Hematopoietic multipotent progenitor cell treated with erythropoietin and hydrocortisone succinate and interleukin-3 and kit ligand, for 15 days (in vitro differentiated cells): ENCODE data around the gene ITPR3.
"Not testable (repeated sequence)": the region's sequence is repeated elsewhere in the genome, so short reads cannot be mapped to it uniquely, and the experiment has no call there.

Experiments used
- DNase-seq: peaks from one replicate; pipeline ENCODE4 v3.0.0-alpha.2; 2015; ENCODE audit warnings: low spot score

Gene ITPR3

GRCh38 chr6:33591424-33592032 is 29.6 kb upstream of the ITPR3 start:
- DNase-seq = no peak

- DNase-seq = no peak
Observed at GRCh38 chr6:33592280-33592594, 28.9 kb upstream of the ITPR3 start.

GRCh38 chr6:33592595-33593413 is 28.3 kb upstream of the ITPR3 start:
- no peak for DNase-seq

- no peak for DNase-seq
Observed at GRCh38 chr6:33593414-33593727, 27.8 kb upstream of the ITPR3 start.

GRCh38 chr6:33595001-33595846 is 25.9 kb upstream of the ITPR3 start:
- no peak for DNase-seq

GRCh38 chr6:33596894-33597293 is 24.2 kb upstream of the ITPR3 start:
- DNase-seq = not testable (repeated sequence)

GRCh38 chr6:33597551-33598322 is 23.4 kb upstream of the ITPR3 start:
- DNase-seq = no peak

GRCh38 chr6:33599413-33599938 is 21.6 kb upstream of the ITPR3 start:
- no peak for DNase-seq

GRCh38 chr6:33600761-33601160 is 20.4 kb upstream of the ITPR3 start:
- DNase-seq = no peak

- DNase-seq = no peak
Observed at GRCh38 chr6:33602180-33602579, 18.9 kb upstream of the ITPR3 start.

- DNase-seq = no peak
Observed at GRCh38 chr6:33604941-33605854, 15.9 kb upstream of the ITPR3 start.

- no peak for DNase-seq
Observed at GRCh38 chr6:33606642-33607041, 14.5 kb upstream of the ITPR3 start.

GRCh38 chr6:33607126-33607783 is 13.9 kb upstream of the ITPR3 start:
- no peak for DNase-seq

- DNase-seq = no peak
Observed at GRCh38 chr6:33607784-33608161, 13.3 kb upstream of the ITPR3 start.

GRCh38 chr6:33609019-33609418 is 12.1 kb upstream of the ITPR3 start:
- DNase-seq = no peak

- DNase-seq = no peak
Observed at GRCh38 chr6:33609528-33609927, 11.6 kb upstream of the ITPR3 start.

GRCh38 chr6:33610067-33610466 is 11.1 kb upstream of the ITPR3 start:
- no peak for DNase-seq

GRCh38 chr6:33610779-33611732 is 10.1 kb upstream of the ITPR3 start:
- DNase-seq = no peak

GRCh38 chr6:33613146-33613794 is 7.9 kb upstream of the ITPR3 start:
- no peak for DNase-seq
